ENCODE measurements around the gene CTNNA3.

Gene CTNNA3

DNA sequence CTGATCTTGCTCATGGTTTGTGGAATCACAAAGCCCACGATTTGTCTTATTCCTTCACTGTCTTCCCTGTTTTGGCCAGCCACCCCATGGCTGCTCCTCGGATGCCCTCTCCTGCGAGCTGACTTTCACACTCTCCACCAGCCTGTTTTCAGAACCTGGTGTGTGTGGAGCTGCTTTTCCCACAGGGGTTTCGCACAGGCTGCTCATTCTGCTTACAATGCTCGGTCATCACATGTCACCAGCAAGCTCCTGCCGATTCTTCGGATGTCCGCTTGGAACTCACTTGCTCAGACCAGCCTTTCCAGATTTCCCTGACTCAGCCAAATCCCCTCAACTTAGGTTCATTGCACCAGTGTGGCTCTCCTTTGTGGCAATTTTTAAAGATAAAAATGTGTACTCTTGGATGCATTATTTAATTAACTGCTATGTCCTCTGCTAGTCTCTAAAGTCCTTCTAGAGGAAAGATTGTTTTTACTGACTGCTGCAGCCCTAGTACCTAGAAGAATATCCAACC is 1788.7 kb downstream of the CTNNA3 start:
- TF ChIP-seq, protein P1, sequence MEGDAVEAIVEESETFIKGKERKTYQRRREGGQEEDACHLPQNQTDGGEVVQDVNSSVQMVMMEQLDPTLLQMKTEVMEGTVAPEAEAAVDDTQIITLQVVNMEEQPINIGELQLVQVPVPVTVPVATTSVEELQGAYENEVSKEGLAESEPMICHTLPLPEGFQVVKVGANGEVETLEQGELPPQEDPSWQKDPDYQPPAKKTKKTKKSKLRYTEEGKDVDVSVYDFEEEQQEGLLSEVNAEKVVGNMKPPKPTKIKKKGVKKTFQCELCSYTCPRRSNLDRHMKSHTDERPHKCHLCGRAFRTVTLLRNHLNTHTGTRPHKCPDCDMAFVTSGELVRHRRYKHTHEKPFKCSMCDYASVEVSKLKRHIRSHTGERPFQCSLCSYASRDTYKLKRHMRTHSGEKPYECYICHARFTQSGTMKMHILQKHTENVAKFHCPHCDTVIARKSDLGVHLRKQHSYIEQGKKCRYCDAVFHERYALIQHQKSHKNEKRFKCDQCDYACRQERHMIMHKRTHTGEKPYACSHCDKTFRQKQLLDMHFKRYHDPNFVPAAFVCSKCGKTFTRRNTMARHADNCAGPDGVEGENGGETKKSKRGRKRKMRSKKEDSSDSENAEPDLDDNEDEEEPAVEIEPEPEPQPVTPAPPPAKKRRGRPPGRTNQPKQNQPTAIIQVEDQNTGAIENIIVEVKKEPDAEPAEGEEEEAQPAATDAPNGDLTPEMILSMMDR (IDR thresholded peaks at IDR 0.05; ENCODE audit: control insufficient read depth, insufficient read depth, low read depth, low read length, missing control alignments): no peak
- no peak for DNase-seq (ENCODE audit: low read depth)
- no peak overlapping the region for H3K4me3 ChIP-seq (ENCODE audit: control insufficient read depth, low read depth, low read length)

DNA sequence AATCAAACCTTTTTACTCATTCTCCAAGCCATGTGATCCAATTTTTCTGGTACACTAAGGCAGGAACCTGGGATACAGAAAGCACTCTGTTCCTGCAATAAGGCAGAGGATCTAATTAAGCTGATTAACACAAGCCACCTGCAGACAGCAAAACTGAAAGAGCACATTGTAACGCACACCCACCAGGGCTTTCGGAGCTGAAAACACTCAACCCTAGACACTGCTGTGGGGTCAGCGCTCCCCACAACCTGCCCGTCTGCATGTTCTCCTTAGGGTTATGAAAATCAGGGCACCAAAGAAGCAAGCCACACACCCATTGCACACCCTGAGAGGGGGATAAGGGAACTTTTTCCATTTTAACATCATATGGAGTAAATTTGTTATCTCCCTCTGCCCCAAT is 1792.4 kb downstream of the CTNNA3 start:
- TF ChIP-seq, protein P1 (IDR thresholded peaks at IDR 0.05; ENCODE audit: control insufficient read depth, insufficient read depth, low read depth, low read length, missing control alignments): no peak
- no peak for DNase-seq (ENCODE audit: low read depth)
- H3K4me3 ChIP-seq (ENCODE audit: control insufficient read depth, low read depth, low read length): no peak overlapping the region

DNA sequence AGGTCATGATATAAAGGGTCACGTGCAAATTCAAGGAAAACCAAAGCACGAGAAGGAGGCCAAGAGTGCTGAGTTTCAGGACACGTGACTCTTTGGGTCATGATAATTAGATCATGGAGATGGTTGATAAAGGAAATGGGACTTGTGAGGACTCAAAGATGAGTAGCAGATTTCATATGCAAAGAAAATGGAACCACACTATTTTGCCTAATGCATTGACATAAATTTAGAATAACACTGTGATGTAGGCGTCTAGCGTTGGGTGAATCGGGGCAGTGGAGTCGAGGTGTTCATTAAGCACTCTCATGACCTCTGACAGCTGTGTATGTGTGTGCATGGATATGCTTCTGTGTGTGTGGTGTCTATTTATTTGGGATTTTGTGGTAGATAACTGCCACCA is 1795.7 kb downstream of the CTNNA3 start:
- DNase-seq (ENCODE audit: low read depth): no peak
- H3K4me3 ChIP-seq (ENCODE audit: control insufficient read depth, low read depth, low read length): no peak overlapping the region
- TF ChIP-seq, protein P1 (IDR thresholded peaks at IDR 0.05; ENCODE audit: control insufficient read depth, insufficient read depth, low read depth, low read length, missing control alignments): no peak

DNA sequence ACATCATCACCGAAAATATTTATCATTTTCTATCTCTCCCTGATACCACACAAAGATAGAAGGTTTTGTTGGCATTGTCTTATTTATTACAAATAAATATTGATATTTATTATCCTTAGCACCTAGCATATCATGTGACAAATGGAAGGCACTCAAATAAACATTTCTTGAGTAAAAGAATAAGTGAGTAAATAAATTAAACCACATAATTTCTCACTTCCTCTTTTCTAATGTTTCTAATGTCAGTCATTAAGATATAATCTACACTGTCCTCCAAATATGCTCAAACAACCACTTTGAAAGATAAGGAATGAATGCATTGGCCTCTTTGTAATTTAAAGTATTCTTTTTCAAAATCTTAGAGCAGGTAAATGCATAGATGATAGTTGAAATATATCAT is 1797.9 kb downstream of the CTNNA3 start:
- TF ChIP-seq, protein P1 (IDR thresholded peaks at IDR 0.05; ENCODE audit: control insufficient read depth, insufficient read depth, low read depth, low read length, missing control alignments): no peak
- DNase-seq (ENCODE audit: low read depth): no peak
- H3K4me3 ChIP-seq (ENCODE audit: control insufficient read depth, low read depth, low read length): no peak overlapping the region

DNA sequence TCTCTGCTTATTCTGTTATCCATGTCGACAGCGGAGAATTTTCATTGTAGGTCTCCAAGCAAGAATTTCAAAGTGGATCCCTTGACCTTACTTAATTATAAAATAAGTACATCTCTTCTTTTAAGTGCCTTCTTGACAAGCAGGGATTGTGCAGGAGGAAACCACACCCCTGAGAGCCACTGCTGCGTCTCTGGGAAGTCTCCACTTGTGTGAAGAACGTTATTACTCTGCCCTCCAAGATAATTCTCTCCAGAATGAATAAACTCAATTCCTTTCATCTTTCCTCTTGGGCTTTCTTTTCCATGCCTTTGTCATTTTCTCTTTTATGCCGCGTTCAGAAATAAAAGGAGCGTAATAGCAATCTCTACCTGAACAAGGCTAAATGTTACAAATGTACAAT is 1801.0 kb downstream of the CTNNA3 start:
- no peak overlapping the region for H3K4me3 ChIP-seq (ENCODE audit: control insufficient read depth, low read depth, low read length)

DNA sequence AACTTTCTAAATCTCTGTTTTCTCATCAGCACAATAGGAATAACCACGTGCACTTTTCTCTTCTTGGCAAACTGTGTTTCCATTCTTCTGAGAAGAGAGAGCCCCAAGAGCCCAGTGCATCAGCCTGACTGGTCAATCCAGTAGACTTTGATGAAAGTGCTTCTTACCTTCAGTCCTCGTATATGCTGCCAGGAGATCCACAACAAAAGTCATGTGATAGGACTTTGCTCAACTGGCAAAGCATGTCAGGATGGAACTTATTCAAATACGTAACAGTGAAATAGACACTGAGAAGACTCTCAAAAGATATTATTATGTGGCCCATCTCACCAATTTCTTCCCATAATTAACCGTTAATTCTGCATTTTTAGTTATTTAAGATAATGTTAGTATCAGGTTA is 1801.6 kb downstream of the CTNNA3 start:
- no peak overlapping the region for H3K4me3 ChIP-seq (ENCODE audit: control insufficient read depth, low read depth, low read length)
- no peak for DNase-seq (ENCODE audit: low read depth)
- TF ChIP-seq, protein P1 (IDR thresholded peaks at IDR 0.05; ENCODE audit: control insufficient read depth, insufficient read depth, low read depth, low read length, missing control alignments): no peak

More for the DNA sequence above, 1801.0 kb downstream of the CTNNA3 start:
- no peak for DNase-seq (ENCODE audit: low read depth)
- TF ChIP-seq, protein P1 (IDR thresholded peaks at IDR 0.05; ENCODE audit: control insufficient read depth, insufficient read depth, low read depth, low read length, missing control alignments): no peak

DNA sequence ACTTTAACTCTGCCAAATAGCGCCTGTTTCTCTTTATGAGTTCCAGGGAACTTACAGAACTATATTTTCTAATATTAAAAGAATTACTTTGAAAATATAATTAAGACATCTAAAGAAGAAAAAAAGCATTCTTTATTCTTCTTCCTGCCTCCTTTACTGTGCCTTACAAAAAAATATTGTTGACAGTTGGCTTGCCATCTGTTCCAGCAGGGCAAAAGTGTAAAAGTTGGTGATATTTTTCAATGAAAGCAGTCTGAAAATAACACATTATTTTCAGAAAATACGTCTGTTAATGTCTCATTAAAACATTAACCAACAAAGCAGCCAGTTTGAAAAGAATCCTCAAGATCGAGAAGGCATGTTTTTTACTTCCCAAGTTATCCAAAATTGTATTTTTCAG is 1802.3 kb downstream of the CTNNA3 start:
- TF ChIP-seq, protein P1 (IDR thresholded peaks at IDR 0.05; ENCODE audit: control insufficient read depth, insufficient read depth, low read depth, low read length, missing control alignments): no peak
- H3K4me3 ChIP-seq (ENCODE audit: control insufficient read depth, low read depth, low read length): no peak overlapping the region
- no peak for DNase-seq (ENCODE audit: low read depth)
